ENCODE data around the gene BCL2L13.

DNA sequence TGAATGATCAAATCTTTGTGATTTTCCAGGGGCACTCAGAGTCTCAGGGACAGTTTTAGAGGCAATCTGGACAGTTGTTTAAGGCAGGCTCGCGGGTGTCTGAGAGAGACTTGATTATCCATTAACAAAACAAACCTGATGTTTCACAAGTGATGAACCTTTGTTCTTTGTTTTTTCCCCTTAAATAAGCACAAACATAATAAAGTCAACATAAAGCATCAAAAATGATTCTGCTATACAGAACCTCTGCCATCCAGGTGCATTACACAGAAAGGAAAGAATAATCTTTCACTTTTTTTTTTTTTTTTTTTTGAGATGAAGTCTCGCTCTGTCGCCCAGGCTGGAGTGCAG, 122.6 kb downstream of the BCL2L13 start:
- no peak for TF ChIP-seq POLR2A (IDR thresholded peaks at IDR 0.05)
- TF ChIP-seq, protein P1, sequence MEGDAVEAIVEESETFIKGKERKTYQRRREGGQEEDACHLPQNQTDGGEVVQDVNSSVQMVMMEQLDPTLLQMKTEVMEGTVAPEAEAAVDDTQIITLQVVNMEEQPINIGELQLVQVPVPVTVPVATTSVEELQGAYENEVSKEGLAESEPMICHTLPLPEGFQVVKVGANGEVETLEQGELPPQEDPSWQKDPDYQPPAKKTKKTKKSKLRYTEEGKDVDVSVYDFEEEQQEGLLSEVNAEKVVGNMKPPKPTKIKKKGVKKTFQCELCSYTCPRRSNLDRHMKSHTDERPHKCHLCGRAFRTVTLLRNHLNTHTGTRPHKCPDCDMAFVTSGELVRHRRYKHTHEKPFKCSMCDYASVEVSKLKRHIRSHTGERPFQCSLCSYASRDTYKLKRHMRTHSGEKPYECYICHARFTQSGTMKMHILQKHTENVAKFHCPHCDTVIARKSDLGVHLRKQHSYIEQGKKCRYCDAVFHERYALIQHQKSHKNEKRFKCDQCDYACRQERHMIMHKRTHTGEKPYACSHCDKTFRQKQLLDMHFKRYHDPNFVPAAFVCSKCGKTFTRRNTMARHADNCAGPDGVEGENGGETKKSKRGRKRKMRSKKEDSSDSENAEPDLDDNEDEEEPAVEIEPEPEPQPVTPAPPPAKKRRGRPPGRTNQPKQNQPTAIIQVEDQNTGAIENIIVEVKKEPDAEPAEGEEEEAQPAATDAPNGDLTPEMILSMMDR (IDR thresholded peaks at IDR 0.05 in 8 of 11, conservative IDR thresholded peaks at IDR 0.05 in 3 of 11) = no peak

Measured in spleen (tissue), 7 donors.